Ovary (tissue), 3 donors: Measurements from ENCODE around the gene GPR158.

Source experiments
- CTCF ChIP-seq, 3 donors: fragments of 450-650 bp in 2 of 3; fragments of 200-600 bp in 1 of 3; IDR thresholded peaks; one replicate each; pipeline versions ENCODE4 v1.5.1 to v1.8.0; 2016 to 2022; ENCODE audit warnings: antibody characterized with exemption in 3 of 3, mild to moderate bottlenecking in 1 of 3
- POLR2A ChIP-seq: fragments of 450-650 bp; IDR thresholded peaks from one replicate; pipeline ENCODE4 v1.6.1; 2017; ENCODE audit warnings: antibody characterized with exemption, mild to moderate bottlenecking, moderate library complexity
- donor health status: DM: no; HTN: no; CAD: no.

DNA sequence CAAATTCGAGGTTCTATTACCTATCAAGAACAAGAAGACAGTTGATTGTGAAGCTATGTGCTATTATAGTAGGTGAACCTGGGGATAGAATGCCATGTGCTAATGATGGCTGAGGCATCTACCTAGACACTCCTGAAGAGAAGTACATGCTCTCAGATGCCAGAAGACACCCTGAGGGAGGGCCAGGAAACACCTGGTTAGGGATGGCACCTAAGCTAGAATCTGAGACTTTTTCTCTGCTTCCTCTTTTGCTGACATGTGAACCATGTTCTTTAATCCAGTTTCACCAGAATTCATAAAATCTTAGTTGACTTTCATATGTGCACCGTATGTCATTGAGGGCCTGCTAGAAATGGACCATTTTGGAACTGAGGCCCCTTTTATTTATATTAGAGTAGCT, 242.8 kb downstream of the GPR158 start:
- no peak for TF ChIP-seq POLR2A
- TF ChIP-seq CTCF (IDR thresholded peaks at IDR 0.05), result no peak
